IMR-90 (cell line): Measurements from ENCODE around the gene FNDC7. TPM values are rescaled to one million over a fixed set of nuclear protein-coding genes. Genes with fewer than 3 reads are reported as not detected.

Source experiments
- ATAC-seq: fragments of 200-7000 bp; cut with Tn5 transposase; 2 replicates; pipeline ENCODE4 v1.9.1; 2020; ENCODE audit warnings: low read depth, mild to moderate bottlenecking, moderate library complexity
- BruUV-seq: library from RNA; stranded (reverse); fragments of 400-500 nt; replicated peaks from 2 replicates; lab custom pipeline; 2021; lab: Mats Ljungman, UMichigan
- CTCF ChIA-PET: fragments of 300-600 bp; formaldehyde crosslinking; extraction: SDS; loops from one replicate; lab custom pipeline; 2021; ENCODE audit warnings: antibody characterized with exemption; lab: Yijun Ruan, JAX
- POLR2A ChIA-PET: fragments of 300-600 bp; sonication (Branson Sonifier 250); formaldehyde crosslinking; loops from one replicate; lab custom pipeline; 2022; ENCODE audit warnings: antibody characterized with exemption; ENCODE audit not compliant: unreplicated experiment; lab: Charles Lee
- DNase-seq: peaks from one replicate; pipeline ENCODE4 v3.0.0; 2013
- H2AFZ ChIP-seq: replicated peaks from 2 replicates; pipeline ENCODE3; 2013; ENCODE audit warnings: low read length, mild to moderate bottlenecking; ENCODE audit not compliant: poor library complexity
- H2AK5ac ChIP-seq: 2 replicates; pipeline ENCODE4 v1.6.1; 2013; ENCODE audit warnings: low read depth, low read length, inconsistent platforms
- H2AK9ac ChIP-seq: replicated peaks from 2 replicates; pipeline ENCODE3; 2013; ENCODE audit warnings: mild to moderate bottlenecking, low read depth, low read length, moderate library complexity; ENCODE audit not compliant: poor library complexity
- H2BK120ac ChIP-seq: 2 replicates; pipeline ENCODE4 v1.6.1; 2013; ENCODE audit warnings: low read depth, low read length, inconsistent platforms
- H2BK15ac ChIP-seq: 3 replicates; pipeline ENCODE4 v1.6.1; 2013; ENCODE audit warnings: low read depth, low read length, inconsistent platforms
- H2BK20ac ChIP-seq: 2 replicates; pipeline ENCODE4 v1.6.1; 2013; ENCODE audit warnings: low read depth, mild to moderate bottlenecking, inconsistent platforms, low read length, moderate library complexity
- H2BK5ac ChIP-seq: 2 replicates; pipeline ENCODE4 v1.6.1; 2013; ENCODE audit warnings: mild to moderate bottlenecking, low read depth, low read length, inconsistent platforms; ENCODE audit not compliant: poor library complexity, severe bottlenecking
- H3K14ac ChIP-seq: replicated peaks from 2 replicates; pipeline ENCODE4 v1.6.1; 2013; ENCODE audit warnings: low read depth, low read length, inconsistent platforms
- H3K18ac ChIP-seq: 2 replicates; pipeline ENCODE4 v1.6.1; 2013; ENCODE audit warnings: low read depth, low read length, control low read depth
- H3K23ac ChIP-seq: 2 replicates; pipeline ENCODE4 v1.6.1; 2013; ENCODE audit warnings: low read depth, low read length, inconsistent platforms
- H3K27ac ChIP-seq: 2 replicates; pipeline ENCODE4 v1.5.1; 2013; ENCODE audit warnings: mild to moderate bottlenecking, control low read depth, low read length; ENCODE audit not compliant: insufficient read depth
- H3K27me3 ChIP-seq: 2 replicates; pipeline ENCODE4 v1.6.1; 2013; ENCODE audit warnings: low read length; ENCODE audit not compliant: control insufficient read depth, insufficient read depth
- H3K36me3 ChIP-seq: 2 replicates; pipeline ENCODE4 v1.6.1; 2013; ENCODE audit warnings: low read length, mixed read lengths; ENCODE audit not compliant: control insufficient read depth, insufficient read depth
- H3K4ac ChIP-seq: 2 replicates; pipeline ENCODE4 v1.6.1; 2013; ENCODE audit warnings: low read depth, low read length, inconsistent platforms
- H3K4me1 ChIP-seq: 2 replicates; pipeline ENCODE4 v1.6.1; 2013; ENCODE audit warnings: low read length, mixed read lengths; ENCODE audit not compliant: control insufficient read depth, insufficient read depth
- H3K4me2 ChIP-seq: 2 replicates; pipeline ENCODE4 v1.6.1; 2013; ENCODE audit warnings: low read depth, mild to moderate bottlenecking, control low read depth, low read length, moderate library complexity
- H3K4me3 ChIP-seq: 2 replicates; pipeline ENCODE4 v1.5.1; 2013; ENCODE audit warnings: low read depth, mild to moderate bottlenecking, control low read depth, low read length, moderate library complexity; ENCODE audit not compliant: insufficient read depth
- H3K56ac ChIP-seq: 2 replicates; pipeline ENCODE4 v1.6.1; 2013; ENCODE audit warnings: low read length, inconsistent platforms; ENCODE audit not compliant: insufficient read depth; ENCODE audit errors: extremely low read depth
- H3K79me1 ChIP-seq, 2 experiments: 2 replicates each; pipeline ENCODE4 v1.6.1; 2013; ENCODE audit warnings: low read length in 2 of 2, inconsistent platforms in 1 of 2, low read depth in 1 of 2
- H3K9ac ChIP-seq: 2 replicates; pipeline ENCODE4 v1.6.1; 2013; ENCODE audit warnings: low read depth, low read length, control low read depth
- H3K9me1 ChIP-seq: 2 replicates; pipeline ENCODE4 v1.6.1; 2013; ENCODE audit warnings: low read length, inconsistent platforms; ENCODE audit not compliant: insufficient read depth
- H3K9me3 ChIP-seq: 2 replicates; pipeline ENCODE4 v1.6.1; 2013; ENCODE audit warnings: low read length; ENCODE audit not compliant: control insufficient read depth, insufficient read depth
- H4K20me1 ChIP-seq: 2 replicates; pipeline ENCODE4 v1.6.1; 2013; ENCODE audit warnings: low read length, inconsistent platforms; ENCODE audit not compliant: insufficient read depth
- H4K5ac ChIP-seq: 2 replicates; pipeline ENCODE4 v1.6.1; 2013; ENCODE audit warnings: mild to moderate bottlenecking, low read depth, low read length, control low read depth
- H4K8ac ChIP-seq, 2 experiments: 2 replicates each; pipeline ENCODE4 v1.6.1; 2013; ENCODE audit warnings: low read depth in 2 of 2, low read length in 2 of 2, control low read depth in 1 of 2, inconsistent platforms in 1 of 2
- H4K91ac ChIP-seq: 2 replicates; pipeline ENCODE4 v1.6.1; 2013; ENCODE audit warnings: low read depth, low read length, inconsistent platforms; ENCODE audit not compliant: insufficient read depth
- BHLHE40 ChIP-seq: fragments of 150-350 bp; IDR thresholded peaks from 2 replicates; pipeline ENCODE4 v1.6.1; 2016; ENCODE audit warnings: mild to moderate bottlenecking, low read depth, low read length
- FOS ChIP-seq: fragments of 150-350 bp; IDR thresholded peaks from 2 replicates; pipeline ENCODE4 v1.6.1; 2016; ENCODE audit warnings: low read depth, low read length
- MXI1 ChIP-seq: IDR thresholded peaks from 2 replicates; pipeline ENCODE4 v1.6.1; 2012; ENCODE audit warnings: low read depth, mild to moderate bottlenecking, low read length, moderate library complexity, borderline replicate concordance
- NFE2L2 ChIP-seq: fragments of 150-350 bp; IDR thresholded peaks from 2 replicates; pipeline ENCODE4 v1.6.1; 2016; ENCODE audit warnings: low read depth, mild to moderate bottlenecking, low read length
- RFX5 ChIP-seq: IDR thresholded peaks from 2 replicates; pipeline ENCODE4 v1.8.0; 2012; ENCODE audit warnings: low read depth, mild to moderate bottlenecking, low read length, moderate library complexity
- WGBS, 2 experiments: methylation state at CpG; one replicate each; pipeline versions ENCODE4 v1.1.5 to v1.1.7; 2013; ENCODE audit warnings: missing lambda C conversion rate in 2 of 2; ENCODE audit not compliant: insufficient read length in 1 of 2; ENCODE audit errors: extremely low coverage in 2 of 2; 5-methylcytosine and 5-hydroxymethylcytosine counted together
- dilution Hi-C: fragments of 300-500 bp; cut with HindIII; formaldehyde crosslinking; loops from one replicate; pipeline ENCODE4 v1.14.3; 2018; ENCODE audit warnings: low sequenced_read_pairs; ENCODE audit not compliant: unreplicated experiment
- in situ Hi-C: fragments of 300-500 bp; cut with MboI; formaldehyde crosslinking; loops from 3 replicates; pipeline ENCODE4 v1.14.3; 2019; ENCODE audit warnings: low sequenced_read_pairs, inconsistent platforms, mixed read lengths
- intact Hi-C: fragments of 100-400 bp; cut with micrococcal nuclease; formaldehyde crosslinking; loops from 2 replicates; pipeline ENCODE4 v1.10.0; 2022
- polyA plus RNA-seq, 3 experiments: library from polyadenylated mRNA; depleted of rRNA; stranded (reverse); fragments of >200 nt; gene quantifications; 2 replicates each; pipeline ENCODE4 v1.2.3, GENCODE V29; 2012; ENCODE audit warnings: low replicate concordance in 1 of 3
- total RNA-seq: library from RNA; depleted of rRNA; stranded (reverse); fragments of >200 nt; gene quantifications from 2 replicates; pipeline ENCODE4 v1.2.3, GENCODE V29; 2012

Gene FNDC7
- total and polyA plus RNA-seq, 2 of the 4 experiments (the other 2 are of a cell fraction), result not detected

- Histone ChIP-seq H3K56ac (no peak overlapping the region), H2AK9ac (no peak overlapping the region), H2BK15ac (no peak overlapping the region), H4K8ac (no peak overlapping the region), H2AFZ (no peak overlapping the region), H3K27ac (no peak overlapping the region), H4K5ac (no peak overlapping the region), H3K79me1 (no peaks in the 10 kb centered on the region), H3K9me3 (no peaks in the 10 kb centered on the region), H3K14ac (no peak overlapping the region), H3K4ac (no peak overlapping the region), H3K4me1 (peaks cover 2% of the 10 kb centered on the region; the same call in 1 of the 2 replicates), H4K20me1 (no peaks in the 10 kb centered on the region), H3K36me3 (no peaks in the 10 kb centered on the region), H2AK5ac (no peak overlapping the region), H4K91ac (no peak overlapping the region), H2BK20ac (no peak overlapping the region), H2BK5ac (no peak overlapping the region), H3K27me3 (no peaks in the 10 kb centered on the region), H3K4me2 (no peak overlapping the region), H3K18ac (no peak overlapping the region), H3K23ac (no peak overlapping the region), H3K4me3 (no peak overlapping the region), H3K9me1 (no peaks in the 10 kb centered on the region), H3K9ac (no peak overlapping the region), H2BK120ac (no peak overlapping the region)
- no peak for TF ChIP-seq BHLHE40
- TF ChIP-seq RFX5, result no peak
- no peak for TF ChIP-seq FOS
- no peak for TF ChIP-seq NFE2L2
- TF ChIP-seq MXI1, result no peak
- in situ Hi-C loops (no loop called here), dilution Hi-C loops (no loop called here), intact Hi-C loops (no loop called here)
- CTCF ChIA-PET, result no interaction called here
- no peak for DNase-seq
- BruUV-seq, result no TSS peak
- POLR2A ChIA-PET, result no interaction called here
- ATAC-seq, result no peak
- no CpG with 5 or more reads among the region's 2 CpGs for WGBS, 2 experiments
These were observed 47.6 kb upstream of the FNDC7 start for GRCh38 chr1:108665067-108665466.
